ENCODE measurements around the gene TPD52L2.

The TPD52L2 gene

DNA sequence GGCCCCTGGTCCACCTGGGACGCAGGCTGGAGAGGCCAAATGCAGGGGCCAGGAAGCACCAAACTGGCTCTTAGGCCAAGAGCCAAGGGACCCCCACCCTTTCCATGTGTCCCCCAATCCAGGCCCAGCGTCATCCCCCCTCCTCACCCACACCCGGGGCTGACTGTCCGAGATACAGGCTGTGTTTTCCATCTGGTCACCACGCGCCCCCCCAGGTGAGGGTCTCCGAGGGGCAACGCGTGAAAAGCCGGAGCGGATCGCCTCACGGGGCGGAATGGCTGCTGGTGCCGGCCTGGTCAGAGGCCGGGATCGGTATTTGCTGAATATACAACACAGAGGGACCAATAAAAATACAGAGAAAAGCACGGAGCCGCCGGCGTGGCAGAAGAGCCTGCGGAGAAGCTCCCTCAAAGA is 9.0 kb upstream of the TPD52L2 start:
- TF ChIP-seq, protein P1, sequence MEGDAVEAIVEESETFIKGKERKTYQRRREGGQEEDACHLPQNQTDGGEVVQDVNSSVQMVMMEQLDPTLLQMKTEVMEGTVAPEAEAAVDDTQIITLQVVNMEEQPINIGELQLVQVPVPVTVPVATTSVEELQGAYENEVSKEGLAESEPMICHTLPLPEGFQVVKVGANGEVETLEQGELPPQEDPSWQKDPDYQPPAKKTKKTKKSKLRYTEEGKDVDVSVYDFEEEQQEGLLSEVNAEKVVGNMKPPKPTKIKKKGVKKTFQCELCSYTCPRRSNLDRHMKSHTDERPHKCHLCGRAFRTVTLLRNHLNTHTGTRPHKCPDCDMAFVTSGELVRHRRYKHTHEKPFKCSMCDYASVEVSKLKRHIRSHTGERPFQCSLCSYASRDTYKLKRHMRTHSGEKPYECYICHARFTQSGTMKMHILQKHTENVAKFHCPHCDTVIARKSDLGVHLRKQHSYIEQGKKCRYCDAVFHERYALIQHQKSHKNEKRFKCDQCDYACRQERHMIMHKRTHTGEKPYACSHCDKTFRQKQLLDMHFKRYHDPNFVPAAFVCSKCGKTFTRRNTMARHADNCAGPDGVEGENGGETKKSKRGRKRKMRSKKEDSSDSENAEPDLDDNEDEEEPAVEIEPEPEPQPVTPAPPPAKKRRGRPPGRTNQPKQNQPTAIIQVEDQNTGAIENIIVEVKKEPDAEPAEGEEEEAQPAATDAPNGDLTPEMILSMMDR (IDR thresholded peaks at IDR 0.05), result no peak

GRCh38 chr20:63857764-63858392 is 7.2 kb upstream of the TPD52L2 start:
- TF ChIP-seq, protein P1 (IDR thresholded peaks at IDR 0.05), result no peak

DNA sequence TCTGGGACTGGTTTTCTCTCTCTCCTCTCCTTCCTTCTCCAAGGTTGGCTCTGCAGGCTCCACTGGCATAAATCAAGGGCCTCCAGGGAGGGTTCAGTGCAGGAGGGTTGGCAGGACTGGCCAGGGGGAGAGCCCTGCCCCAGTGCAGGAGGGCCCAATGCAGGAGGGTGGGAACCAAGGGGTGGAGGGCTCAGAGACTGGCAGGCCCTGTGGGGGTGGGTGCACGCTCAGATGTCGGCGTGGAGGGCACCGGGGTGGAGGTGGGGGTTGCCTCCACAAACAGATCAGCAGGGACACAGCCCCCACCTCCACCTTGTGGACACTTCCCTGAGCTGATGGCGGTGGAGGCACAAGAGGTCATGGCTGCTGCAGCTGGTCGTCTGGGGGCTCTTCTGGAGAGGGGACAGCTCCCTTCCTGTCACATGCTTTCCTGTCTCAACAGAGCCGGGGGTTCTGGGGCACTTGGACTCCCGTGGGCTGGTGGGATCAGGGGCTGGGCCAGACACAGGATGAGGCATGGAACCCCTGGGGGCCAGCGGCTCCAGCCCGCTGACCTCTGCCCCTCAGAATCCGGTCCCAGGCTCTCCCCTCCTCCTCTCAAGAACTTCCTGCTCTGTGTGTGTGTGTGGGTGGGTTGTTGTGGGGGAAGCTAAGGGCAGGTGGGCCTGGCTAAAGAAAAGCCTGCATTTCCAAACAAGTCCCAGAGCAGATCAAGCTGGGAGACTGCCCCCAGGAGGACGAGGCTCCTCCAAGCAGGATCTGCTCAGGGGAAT is 6.5 kb upstream of the TPD52L2 start:
- TF ChIP-seq, protein P1 (IDR thresholded peaks at IDR 0.05), result no peak

DNA sequence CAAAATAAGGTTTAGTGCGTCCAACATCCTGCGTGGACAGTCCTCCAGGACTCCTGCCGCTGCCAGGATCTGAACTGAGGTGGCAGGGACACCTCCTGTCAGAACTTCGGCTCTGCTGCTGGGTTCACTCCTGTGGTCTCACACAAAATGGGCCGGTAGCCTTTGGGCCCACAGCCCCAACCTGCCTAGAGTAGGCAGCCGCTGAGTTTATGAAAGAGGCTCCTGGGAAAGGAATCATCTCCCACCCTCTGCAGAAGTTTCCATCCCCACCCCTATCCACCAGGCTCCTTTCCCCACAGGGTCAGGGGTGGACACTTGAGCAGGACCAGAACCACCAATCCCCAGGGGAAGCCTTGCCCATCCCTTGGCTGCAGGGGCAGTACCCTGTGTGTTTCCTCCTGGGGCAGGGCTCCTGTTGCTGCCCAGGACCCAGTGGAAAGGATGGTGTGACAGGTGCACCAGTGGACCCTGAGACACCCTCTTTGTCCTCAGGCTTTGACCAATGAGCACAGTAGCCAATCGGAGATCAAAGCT is 5.8 kb upstream of the TPD52L2 start:
- TF ChIP-seq, protein P1 (IDR thresholded peaks at IDR 0.05), result no peak

DNA sequence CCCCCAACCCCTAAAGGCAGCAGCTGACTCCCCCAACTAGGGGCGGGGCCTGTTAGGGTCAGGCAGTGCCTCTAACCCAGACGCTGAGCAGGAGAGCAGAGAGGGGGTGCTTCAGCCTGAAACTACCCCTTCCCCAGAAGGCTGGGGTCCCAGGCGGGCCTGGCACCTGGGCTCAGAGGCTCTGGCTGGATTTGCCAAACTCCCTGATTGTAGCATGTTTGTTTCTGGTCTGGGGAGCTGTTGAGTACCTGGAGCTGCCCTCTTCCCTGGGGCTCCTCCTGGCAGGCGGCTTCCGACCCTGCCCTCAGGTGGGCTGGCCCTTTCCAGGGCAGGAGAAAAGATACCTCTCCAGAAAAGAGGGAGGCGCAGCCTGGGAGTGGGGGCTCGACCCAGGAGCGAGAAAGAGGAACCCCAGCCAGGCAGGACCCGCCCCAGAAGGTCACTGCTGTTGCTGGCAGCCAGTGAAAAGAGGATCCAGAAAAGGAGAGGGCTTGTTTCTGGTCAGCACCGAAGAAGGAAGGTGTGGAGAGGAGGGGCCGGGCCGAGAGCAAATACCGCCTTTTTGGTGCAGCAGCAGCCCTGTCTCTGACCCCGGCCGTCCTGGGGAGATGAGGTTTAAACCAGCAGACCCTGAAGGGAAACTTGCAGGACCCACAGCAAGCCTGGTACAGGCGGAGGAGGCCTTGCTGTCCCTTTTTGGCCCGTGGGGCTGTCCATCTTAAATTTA is 4.6 kb upstream of the TPD52L2 start:
- TF ChIP-seq, protein P1 (IDR thresholded peaks at IDR 0.05), result no peak

- TF ChIP-seq, protein P1 (IDR thresholded peaks at IDR 0.05), result no peak
Measured at GRCh38 chr20:63861365-63861934, 3.6 kb upstream of the TPD52L2 start, which contains the start of gene ABHD16B. ABHD16B (plus strand) TSS chr20:63861498; CDS start chr20:63861541, 43 bp downstream.
